Nucleus accumbens (tissue), 56 donors: Measurements from ENCODE around the gene KRTAP4-7.
"Not testable (repeated sequence)": the region's sequence is repeated elsewhere in the genome, so short reads cannot be mapped to it uniquely, and the experiment has no call there.

ENCODE experiments used
- DNase-seq, 56 donors: peaks; one replicate each; lab custom pipeline; 2025; lab: John Stamatoyannopoulos, UW

KRTAP4-7 gene

GRCh38 chr17:41084100-41084856 lies at the start of gene KRTAP4-7:
Gene KRTAP4-7, plus strand, starts transcription at chr17:41084150. Its CDS starts 57 bp downstream, at chr17:41084207.
- DNase-seq = not testable (repeated sequence)

DNA sequence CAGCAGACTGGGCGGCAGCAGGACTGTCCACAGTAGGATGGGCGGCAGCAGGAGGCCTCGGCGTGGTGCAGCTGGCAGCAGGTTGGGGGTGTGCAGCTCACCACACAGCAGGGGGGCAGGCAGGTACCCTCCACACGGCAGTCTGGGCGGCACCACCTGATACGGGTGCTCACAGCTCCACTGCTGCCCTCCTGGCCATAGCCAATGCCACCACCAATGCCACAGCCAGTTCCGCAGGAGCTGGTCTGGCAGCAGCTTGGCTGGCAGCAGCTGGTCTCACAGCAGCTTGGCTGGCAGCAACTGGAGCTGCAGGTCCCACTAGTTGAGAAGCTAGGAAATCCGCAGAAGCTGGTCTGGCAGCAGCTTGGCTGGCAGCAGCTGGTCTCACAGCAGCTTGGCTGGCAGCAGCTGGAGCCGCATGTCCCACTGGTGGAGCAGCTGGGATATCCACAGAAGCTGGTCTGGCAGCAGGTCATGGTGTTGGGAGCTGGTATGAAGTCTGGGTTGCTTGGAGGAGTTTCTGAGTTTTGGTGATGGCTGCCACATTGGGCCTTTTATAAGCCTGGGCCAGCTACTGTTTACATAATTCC lies 49.5 kb upstream of the KRTAP4-7 start, which contains the start of gene KRTAP1-3:
TSS of gene KRTAP1-3 (minus strand) at position 529 of the 590 bp plus-strand sequence. CDS start at position 476, 53 bp downstream.
- not testable (repeated sequence) for DNase-seq

GRCh38 chr17:41037853-41038350 lies 46.0 kb upstream of the KRTAP4-7 start:
- no peak for DNase-seq

- DNase-seq = peak in 3 of 56 donors; percentile 2 to 11 (median 7)
These were observed 43.0 kb upstream of the KRTAP4-7 start, which contains the start of gene KRTAP1-1 for GRCh38 chr17:41040783-41041571. Gene KRTAP1-1, minus strand, starts transcription at chr17:41041450. Its CDS starts 53 bp downstream, at chr17:41041397.

GRCh38 chr17:41042953-41043352 lies 41.0 kb upstream of the KRTAP4-7 start:
- no peak for DNase-seq

DNA sequence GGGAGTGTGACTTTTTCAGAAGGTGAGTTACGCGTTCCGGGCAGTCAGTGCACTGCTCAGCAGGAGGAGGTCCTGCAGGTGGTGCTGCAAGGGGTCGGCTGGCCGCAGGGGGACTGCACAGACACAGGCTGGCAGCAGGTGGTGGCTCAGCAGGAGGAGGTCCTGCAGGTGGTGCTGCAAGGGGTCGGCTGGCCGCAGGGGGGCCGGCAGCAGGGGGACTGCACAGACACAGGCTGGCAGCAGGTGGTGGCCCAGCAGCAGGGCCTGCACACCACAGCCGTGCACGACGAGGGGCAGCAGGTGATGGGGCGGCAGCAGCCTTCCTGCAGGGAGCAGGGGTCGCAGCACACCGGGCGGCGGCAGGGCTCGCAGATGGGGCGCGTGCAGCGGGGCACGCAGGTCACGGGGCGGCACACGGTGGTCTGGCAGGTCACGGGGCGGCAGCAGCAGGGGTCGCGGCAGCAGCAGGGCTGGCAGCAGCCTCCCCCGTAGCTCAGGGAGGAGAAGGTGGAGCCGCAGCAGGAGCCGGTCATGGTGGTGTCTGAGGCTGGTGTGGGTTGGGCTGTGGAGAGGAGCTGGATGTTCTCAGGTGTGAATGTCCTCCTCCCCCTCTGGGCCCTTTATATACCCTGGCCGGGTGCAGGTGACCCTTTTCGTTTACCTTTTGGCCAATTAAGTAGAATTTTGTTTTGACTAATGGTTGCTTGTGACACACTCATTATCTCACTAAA lies 37.0 kb upstream of the KRTAP4-7 start, which contains the start of gene KRTAP2-1:
TSS of gene KRTAP2-1 (minus strand) at position 582 of the 731 bp plus-strand sequence. CDS start at position 533, 49 bp downstream.
- not testable (repeated sequence) for DNase-seq

DNA sequence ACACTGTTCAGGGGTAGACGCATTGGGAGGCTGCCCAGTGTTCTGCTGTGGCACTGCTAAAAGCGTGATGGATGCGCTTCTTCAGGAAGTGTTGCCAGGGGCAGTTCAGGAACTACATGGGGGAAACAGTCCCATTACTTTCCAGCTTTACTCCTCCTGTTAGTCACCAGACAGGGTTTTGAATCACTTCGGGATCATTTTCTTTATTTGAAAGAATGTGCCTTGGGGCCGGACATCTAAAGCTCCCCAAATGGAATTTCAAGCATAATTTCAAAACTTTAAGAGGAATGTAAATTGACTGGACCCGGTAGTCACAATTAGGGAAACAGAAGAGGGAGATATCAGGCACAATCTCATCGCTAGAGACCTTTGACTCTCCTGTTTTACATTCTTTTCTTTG lies 35.5 kb upstream of the KRTAP4-7 start:
- no peak for DNase-seq

GRCh38 chr17:41049110-41049509 lies 34.8 kb upstream of the KRTAP4-7 start:
- DNase-seq = no peak

DNA sequence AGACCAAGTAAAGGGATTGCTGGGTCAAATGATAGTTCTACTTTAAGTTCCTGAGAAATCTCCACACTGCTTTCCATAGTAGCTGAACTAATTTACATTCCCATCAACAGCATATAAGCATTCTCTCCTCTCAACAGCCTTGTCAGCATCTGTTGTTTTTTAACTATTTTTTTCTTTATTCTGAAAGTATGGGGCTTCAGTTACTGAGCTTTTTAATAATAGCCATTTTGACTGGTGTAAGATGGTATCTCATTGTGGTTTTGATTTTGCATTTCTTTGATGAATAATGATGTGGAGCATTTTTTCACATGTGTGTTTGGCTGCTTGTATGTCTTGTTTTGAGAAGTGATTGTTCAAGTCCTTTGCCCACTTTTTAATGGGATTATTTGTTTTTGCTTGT lies 31.4 kb upstream of the KRTAP4-7 start:
- no peak for DNase-seq

DNA sequence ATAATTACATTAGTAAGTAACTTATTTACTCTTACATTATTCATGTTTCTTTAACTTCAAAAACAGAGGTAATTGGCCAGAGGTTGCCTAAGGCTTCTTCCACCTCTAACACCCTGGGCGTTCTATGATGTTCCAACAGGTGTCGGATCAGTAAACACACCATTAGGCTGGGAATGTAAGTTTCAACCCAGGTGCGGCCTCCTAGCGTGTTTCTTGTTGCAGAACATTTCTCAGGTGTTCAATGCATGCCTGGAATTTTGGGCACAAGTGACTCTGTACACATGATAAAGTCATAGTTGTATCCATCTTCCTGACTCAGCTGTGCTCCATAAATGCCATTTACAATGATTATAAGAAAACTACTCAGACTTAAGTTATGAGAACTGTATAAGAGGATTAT lies 29.9 kb upstream of the KRTAP4-7 start:
- no peak for DNase-seq

GRCh38 chr17:41054556-41054955 lies 29.4 kb upstream of the KRTAP4-7 start:
- DNase-seq = not testable (repeated sequence)

DNA sequence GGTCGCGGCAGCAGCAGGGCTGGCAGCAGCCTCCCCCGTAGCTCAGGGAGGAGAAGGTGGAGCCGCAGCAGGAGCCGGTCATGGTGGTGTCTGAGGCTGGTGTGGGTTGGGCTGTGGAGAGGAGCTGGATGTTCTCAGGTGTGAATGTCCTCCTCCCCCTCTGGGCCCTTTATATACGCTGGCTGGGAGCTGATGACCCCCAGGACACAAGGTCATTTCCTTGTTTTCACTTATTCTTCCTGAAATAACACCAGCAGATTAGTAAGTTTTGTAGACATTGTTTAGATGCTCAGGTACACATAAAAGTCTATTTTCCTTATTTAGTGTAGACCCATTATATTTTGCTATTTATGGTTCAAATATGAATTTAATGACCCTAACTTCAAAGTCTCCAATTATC lies 28.8 kb upstream of the KRTAP4-7 start, which contains the start of gene KRTAP2-2:
TSS of gene KRTAP2-2 (minus strand) at position 101 of the 400 bp plus-strand sequence. CDS start at position 82, 19 bp downstream.
- not testable (repeated sequence) for DNase-seq

GRCh38 chr17:41057547-41057946 lies 26.4 kb upstream of the KRTAP4-7 start:
- DNase-seq = no peak

- no peak for DNase-seq
These were observed 25.2 kb upstream of the KRTAP4-7 start for GRCh38 chr17:41058741-41059140.

DNA sequence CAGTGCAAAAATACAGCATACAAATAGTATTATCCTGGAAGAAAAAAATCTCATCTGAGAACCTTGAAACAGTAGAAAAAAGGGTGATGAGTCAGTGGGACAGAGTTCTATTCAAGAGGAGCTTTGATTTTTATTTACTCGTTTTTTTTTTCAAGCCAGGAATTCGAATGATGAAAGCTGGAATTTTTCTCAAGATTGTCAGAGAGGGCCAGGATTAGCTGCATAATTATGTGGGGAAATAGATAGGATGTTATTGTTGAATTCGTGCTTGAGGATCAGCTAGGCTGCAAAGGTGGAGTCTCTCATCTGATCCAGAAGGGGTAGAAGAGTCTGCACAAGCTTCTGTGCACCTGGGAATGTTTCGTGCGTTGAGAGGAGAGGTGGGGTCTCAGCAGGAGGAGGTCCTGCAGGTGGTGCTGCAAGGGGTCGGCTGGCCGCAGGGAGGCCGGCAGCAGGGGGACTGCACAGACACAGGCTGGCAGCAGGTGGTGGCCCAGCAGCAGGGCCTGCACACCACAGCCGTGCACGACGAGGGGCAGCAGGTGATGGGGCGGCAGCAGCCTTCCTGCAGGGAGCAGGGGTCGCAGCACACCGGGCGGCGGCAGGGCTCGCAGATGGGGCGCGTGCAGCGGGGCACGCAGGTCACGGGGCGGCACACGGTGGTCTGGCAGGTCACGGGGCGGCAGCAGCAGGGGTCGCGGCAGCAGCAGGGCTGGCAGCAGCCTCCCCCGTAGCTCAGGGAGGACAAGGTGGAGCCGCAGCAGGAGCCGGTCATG lies 24.5 kb upstream of the KRTAP4-7 start:
- DNase-seq = not testable (repeated sequence)

- no peak for DNase-seq
These were observed 23.8 kb upstream of the KRTAP4-7 start, which contains the start of gene KRTAP2-3 for GRCh38 chr17:41060052-41060604. Gene KRTAP2-3, minus strand, starts transcription at chr17:41060114. Its CDS starts 64 bp downstream, at chr17:41060050.

DNA sequence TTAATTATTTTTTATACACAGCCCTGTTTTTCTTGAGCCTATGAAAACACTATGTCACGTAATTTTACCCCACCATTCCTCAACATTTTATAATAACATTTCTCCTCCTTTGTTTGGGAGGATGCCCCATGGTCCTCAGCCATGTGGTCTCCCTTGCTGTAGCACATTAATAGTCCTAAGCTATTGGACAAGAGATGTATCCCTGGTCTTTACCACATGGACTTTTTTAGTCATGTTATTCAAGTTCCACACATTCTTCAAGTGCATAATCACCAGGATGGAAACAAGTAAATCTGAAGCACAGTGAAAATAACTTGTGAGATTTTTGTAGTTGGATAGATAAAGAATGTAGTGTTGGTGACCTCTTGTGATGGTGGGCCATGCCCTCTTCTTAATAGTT lies 22.0 kb upstream of the KRTAP4-7 start:
- no peak for DNase-seq

GRCh38 chr17:41063449-41063848 lies 20.5 kb upstream of the KRTAP4-7 start:
- DNase-seq = no peak

DNA sequence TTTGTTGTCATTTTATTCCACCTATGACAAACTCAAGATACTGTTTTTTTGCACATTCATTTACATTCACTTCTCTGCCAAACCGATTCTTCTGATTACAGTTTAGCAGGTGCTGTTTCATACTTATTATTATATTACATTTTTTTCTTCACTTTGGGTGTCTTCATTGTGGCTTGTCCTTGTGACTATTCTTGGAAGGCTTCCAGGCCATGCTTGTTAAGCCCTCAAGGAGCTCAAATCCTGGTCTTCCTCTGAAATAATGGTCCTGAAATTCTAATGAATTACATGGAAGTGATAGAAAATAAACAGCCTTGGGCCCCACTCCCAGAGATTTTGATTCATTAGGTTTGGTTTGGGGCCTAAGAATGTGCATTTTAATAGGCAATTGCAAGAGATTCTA lies 19.6 kb upstream of the KRTAP4-7 start:
- no peak for DNase-seq
